Measurements from ENCODE around the gene RECK.
"Not testable (repeated sequence)": the region's sequence is repeated elsewhere in the genome, so short reads cannot be mapped to it uniquely, and the experiment has no call there.

Gene RECK

GRCh38 chr9:36158917-36159316 is 122.2 kb downstream of the RECK start:
- DNase-seq (ENCODE audit: low spot score) = no peak

- not testable (repeated sequence) for DNase-seq (ENCODE audit: low spot score)
Measured at GRCh38 chr9:36159509-36159908, 122.8 kb downstream of the RECK start.

GRCh38 chr9:36160126-36160525 is 123.4 kb downstream of the RECK start:
- DNase-seq (ENCODE audit: low spot score) = not testable (repeated sequence)

GRCh38 chr9:36161187-36161586 is 124.5 kb downstream of the RECK start:
- DNase-seq (ENCODE audit: low spot score) = no peak

GRCh38 chr9:36162211-36162738 is 125.6 kb downstream of the RECK start:
- no peak for DNase-seq (ENCODE audit: low spot score)

GRCh38 chr9:36163049-36163785 is 126.5 kb downstream of the RECK start:
- DNase-seq (ENCODE audit: low spot score) = peak; percentile 85

- no peak for DNase-seq (ENCODE audit: low spot score)
Measured at GRCh38 chr9:36163786-36164170, 127.1 kb downstream of the RECK start.

GRCh38 chr9:36164372-36164771 is 127.7 kb downstream of the RECK start:
- no peak for DNase-seq (ENCODE audit: low spot score)

- DNase-seq (ENCODE audit: low spot score) = no peak
Measured at GRCh38 chr9:36164989-36165388, 128.3 kb downstream of the RECK start.

- DNase-seq (ENCODE audit: low spot score) = no peak
Measured at GRCh38 chr9:36165826-36166167, 129.1 kb downstream of the RECK start.

GRCh38 chr9:36166168-36166927 is 129.6 kb downstream of the RECK start:
- peak; percentile 96 for DNase-seq (ENCODE audit: low spot score)

- DNase-seq (ENCODE audit: low spot score) = no peak
Measured at GRCh38 chr9:36169166-36169565, 132.5 kb downstream of the RECK start, which contains the start of gene CCIN. Gene CCIN, plus strand, starts transcription at chr9:36169388. Its CDS starts 115 bp downstream, at chr9:36169503.

GRCh38 chr9:36169708-36170107 is 133.0 kb downstream of the RECK start:
- no peak for DNase-seq (ENCODE audit: low spot score)

GRCh38 chr9:36170531-36170930 is 133.8 kb downstream of the RECK start:
- DNase-seq (ENCODE audit: low spot score) = no peak

GRCh38 chr9:36173861-36174260 is 137.1 kb downstream of the RECK start:
- DNase-seq (ENCODE audit: low spot score) = no peak

Data from iPS-NIHi11 (cell line).